ENCODE results near the gene PDHX.

PDHX gene

DNA sequence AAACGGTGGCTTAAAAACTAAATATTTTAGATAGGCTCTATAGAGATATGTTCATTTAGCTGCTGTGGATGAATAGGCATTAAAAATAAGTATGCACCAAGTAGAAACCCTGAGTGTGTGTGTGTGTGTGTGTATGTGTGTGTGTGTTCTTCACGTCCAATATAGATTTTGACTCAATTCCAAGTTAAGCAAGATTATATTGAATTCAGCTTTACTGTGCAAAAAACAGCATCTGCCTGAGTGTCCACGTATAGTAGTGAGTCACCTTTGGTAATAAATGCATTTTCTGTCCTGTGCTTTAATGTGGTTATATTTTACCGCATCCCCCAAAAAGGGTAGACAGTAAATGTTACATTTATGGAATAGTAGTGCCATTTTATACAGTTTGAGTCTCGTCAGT, 71.2 kb downstream of the PDHX start:
- TF ChIP-seq SNAI2 (CRISPR knock-in tag; IDR thresholded peaks at IDR 0.05) = no peak
- TF ChIP-seq ARNTL (CRISPR knock-in tag; IDR thresholded peaks at IDR 0.05; ENCODE audit: borderline replicate concordance, low read depth) = no peak
- TF ChIP-seq ZC3H10 (CRISPR knock-in tag; IDR thresholded peaks at IDR 0.05) = no peak
- TF ChIP-seq ESRRG (CRISPR knock-in tag; IDR thresholded peaks at IDR 0.05) = no peak
- no peak for TF ChIP-seq ZNF565 (CRISPR knock-in tag; conservative IDR thresholded peaks at IDR 0.05; ENCODE audit: low read depth)
- no peak for TF ChIP-seq RARB (CRISPR knock-in tag; IDR thresholded peaks at IDR 0.05)
- TF ChIP-seq, protein P1, sequence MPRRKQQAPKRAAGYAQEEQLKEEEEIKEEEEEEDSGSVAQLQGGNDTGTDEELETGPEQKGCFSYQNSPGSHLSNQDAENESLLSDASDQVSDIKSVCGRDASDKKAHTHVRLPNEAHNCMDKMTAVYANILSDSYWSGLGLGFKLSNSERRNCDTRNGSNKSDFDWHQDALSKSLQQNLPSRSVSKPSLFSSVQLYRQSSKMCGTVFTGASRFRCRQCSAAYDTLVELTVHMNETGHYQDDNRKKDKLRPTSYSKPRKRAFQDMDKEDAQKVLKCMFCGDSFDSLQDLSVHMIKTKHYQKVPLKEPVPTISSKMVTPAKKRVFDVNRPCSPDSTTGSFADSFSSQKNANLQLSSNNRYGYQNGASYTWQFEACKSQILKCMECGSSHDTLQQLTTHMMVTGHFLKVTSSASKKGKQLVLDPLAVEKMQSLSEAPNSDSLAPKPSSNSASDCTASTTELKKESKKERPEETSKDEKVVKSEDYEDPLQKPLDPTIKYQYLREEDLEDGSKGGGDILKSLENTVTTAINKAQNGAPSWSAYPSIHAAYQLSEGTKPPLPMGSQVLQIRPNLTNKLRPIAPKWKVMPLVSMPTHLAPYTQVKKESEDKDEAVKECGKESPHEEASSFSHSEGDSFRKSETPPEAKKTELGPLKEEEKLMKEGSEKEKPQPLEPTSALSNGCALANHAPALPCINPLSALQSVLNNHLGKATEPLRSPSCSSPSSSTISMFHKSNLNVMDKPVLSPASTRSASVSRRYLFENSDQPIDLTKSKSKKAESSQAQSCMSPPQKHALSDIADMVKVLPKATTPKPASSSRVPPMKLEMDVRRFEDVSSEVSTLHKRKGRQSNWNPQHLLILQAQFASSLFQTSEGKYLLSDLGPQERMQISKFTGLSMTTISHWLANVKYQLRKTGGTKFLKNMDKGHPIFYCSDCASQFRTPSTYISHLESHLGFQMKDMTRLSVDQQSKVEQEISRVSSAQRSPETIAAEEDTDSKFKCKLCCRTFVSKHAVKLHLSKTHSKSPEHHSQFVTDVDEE (CRISPR knock-in tag; IDR thresholded peaks at IDR 0.05) = no peak
- TF ChIP-seq, protein P2, sequence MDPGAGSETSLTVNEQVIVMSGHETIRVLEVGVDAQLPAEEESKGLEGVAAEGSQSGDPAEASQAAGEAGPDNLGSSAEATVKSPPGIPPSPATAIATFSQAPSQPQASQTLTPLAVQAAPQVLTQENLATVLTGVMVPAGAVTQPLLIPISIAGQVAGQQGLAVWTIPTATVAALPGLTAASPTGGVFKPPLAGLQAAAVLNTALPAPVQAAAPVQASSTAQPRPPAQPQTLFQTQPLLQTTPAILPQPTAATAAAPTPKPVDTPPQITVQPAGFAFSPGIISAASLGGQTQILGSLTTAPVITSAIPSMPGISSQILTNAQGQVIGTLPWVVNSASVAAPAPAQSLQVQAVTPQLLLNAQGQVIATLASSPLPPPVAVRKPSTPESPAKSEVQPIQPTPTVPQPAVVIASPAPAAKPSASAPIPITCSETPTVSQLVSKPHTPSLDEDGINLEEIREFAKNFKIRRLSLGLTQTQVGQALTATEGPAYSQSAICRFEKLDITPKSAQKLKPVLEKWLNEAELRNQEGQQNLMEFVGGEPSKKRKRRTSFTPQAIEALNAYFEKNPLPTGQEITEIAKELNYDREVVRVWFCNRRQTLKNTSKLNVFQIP (CRISPR knock-in tag; IDR thresholded peaks at IDR 0.05; ENCODE audit: borderline replicate concordance, low read depth) = no peak
- no peak for TF ChIP-seq TOX (CRISPR knock-in tag; IDR thresholded peaks at IDR 0.05; ENCODE audit: borderline replicate concordance)
- TF ChIP-seq PPARA (CRISPR knock-in tag; IDR thresholded peaks at IDR 0.05; ENCODE audit: borderline replicate concordance) = no peak
- no peak for TF ChIP-seq GLIS3 (CRISPR knock-in tag; IDR thresholded peaks at IDR 0.05)
- TF ChIP-seq, protein P3, sequence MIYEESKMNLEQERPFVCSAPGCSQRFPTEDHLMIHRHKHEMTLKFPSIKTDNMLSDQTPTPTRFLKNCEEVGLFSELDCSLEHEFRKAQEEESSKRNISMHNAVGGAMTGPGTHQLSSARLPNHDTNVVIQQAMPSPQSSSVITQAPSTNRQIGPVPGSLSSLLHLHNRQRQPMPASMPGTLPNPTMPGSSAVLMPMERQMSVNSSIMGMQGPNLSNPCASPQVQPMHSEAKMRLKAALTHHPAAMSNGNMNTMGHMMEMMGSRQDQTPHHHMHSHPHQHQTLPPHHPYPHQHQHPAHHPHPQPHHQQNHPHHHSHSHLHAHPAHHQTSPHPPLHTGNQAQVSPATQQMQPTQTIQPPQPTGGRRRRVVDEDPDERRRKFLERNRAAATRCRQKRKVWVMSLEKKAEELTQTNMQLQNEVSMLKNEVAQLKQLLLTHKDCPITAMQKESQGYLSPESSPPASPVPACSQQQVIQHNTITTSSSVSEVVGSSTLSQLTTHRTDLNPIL (CRISPR knock-in tag; IDR thresholded peaks at IDR 0.05; ENCODE audit: low read depth) = no peak
- TF ChIP-seq CSDC2 (CRISPR knock-in tag; IDR thresholded peaks at IDR 0.05) = no peak
- ATAC-seq = peak; percentile 56

DNA sequence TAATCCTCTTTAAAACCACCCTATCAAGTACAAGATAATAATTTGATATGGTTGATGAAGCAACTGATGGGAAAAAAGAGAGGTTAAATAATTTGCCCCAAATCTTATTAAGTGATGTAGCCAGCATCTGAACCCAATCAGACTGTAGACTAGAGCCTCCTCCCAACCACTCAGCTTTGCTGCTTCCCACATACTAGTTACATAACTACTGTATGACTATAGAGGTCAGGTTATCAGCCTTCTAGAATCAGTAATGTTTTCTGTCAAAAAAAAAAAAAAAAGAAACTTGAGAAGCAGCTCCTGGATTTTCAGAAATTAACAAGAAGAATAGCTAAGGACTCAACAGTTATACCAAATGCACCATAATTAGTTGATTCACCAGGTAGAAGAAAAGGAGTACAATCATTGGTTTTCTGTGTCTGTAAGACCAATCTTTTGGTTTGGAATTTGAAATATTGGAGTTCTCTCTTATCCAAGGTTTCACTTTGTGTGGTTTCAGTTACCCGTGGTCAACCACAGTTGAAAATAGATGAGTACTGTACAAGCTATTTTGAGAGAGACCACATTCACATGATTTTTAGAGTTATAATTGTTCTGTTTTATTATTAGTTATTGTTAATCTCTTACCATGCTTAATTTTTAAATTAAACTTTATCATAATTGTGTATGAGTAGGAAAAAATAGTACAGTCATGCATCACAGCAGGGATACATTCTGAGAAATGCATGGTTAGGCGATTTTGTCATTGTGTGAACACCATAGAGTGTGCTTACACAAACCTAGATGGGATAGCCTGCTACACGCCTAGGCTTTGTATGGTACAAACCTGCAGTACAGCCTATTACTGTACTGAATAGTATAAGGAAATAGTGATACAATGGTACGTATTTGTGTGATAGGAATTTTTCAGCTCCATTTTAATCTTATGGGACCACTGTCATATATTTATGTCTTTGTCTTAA, 72.2 kb downstream of the PDHX start:
- TF ChIP-seq ZFP3 (CRISPR knock-in tag; IDR thresholded peaks at IDR 0.05) (no peak), ISL1 (CRISPR knock-in tag; IDR thresholded peaks at IDR 0.05) (no peak), RARB (CRISPR knock-in tag; IDR thresholded peaks at IDR 0.05) (no peak), ZNF8 (CRISPR knock-in tag; IDR thresholded peaks at IDR 0.05) (no peak), CSDC2 (CRISPR knock-in tag; IDR thresholded peaks at IDR 0.05) (no peak)
- TF ChIP-seq, protein P1 (CRISPR knock-in tag; IDR thresholded peaks at IDR 0.05) = no peak
- TF ChIP-seq, protein P4, sequence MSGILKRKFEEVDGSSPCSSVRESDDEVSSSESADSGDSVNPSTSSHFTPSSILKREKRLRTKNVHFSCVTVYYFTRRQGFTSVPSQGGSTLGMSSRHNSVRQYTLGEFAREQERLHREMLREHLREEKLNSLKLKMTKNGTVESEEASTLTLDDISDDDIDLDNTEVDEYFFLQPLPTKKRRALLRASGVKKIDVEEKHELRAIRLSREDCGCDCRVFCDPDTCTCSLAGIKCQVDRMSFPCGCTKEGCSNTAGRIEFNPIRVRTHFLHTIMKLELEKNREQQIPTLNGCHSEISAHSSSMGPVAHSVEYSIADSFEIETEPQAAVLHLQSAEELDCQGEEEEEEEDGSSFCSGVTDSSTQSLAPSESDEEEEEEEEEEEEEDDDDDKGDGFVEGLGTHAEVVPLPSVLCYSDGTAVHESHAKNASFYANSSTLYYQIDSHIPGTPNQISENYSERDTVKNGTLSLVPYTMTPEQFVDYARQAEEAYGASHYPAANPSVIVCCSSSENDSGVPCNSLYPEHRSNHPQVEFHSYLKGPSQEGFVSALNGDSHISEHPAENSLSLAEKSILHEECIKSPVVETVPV (CRISPR knock-in tag; IDR thresholded peaks at IDR 0.05) = no peak
- ATAC-seq = peak; percentile 95

DNA sequence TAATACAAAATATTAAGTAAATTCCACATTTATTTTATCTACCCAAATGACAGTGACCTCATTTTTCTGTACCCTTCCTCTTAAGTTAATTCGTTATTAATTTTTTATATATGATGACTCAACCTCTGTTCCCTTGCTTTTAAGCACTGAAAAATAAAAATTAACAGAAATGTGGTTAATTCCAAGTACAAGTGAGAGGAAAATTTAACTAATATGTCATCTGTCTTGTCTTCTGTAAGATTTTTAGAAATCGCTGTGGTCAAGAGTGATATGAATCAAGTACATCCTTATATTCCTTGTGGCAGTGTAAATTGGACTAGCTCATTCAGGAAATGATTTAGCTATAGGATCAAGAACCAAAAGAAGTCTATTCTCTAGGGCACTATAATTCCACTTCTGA, 74.5 kb downstream of the PDHX start:
- TF ChIP-seq ZFP3 (CRISPR knock-in tag; IDR thresholded peaks at IDR 0.05) (no peak), GLIS3 (CRISPR knock-in tag; IDR thresholded peaks at IDR 0.05) (no peak), ZNF70 (CRISPR knock-in tag; IDR thresholded peaks at IDR 0.05) (no peak), TCF4 (CRISPR knock-in tag; IDR thresholded peaks at IDR 0.05; ENCODE audit: borderline replicate concordance) (no peak), ZFP30 (CRISPR knock-in tag; IDR thresholded peaks at IDR 0.05) (no peak), ZNF8 (CRISPR knock-in tag; IDR thresholded peaks at IDR 0.05) (no peak), CSDC2 (CRISPR knock-in tag; IDR thresholded peaks at IDR 0.05) (no peak), BACH2 (CRISPR knock-in tag; IDR thresholded peaks at IDR 0.05; ENCODE audit: borderline replicate concordance) (no peak), TOX (CRISPR knock-in tag; IDR thresholded peaks at IDR 0.05; ENCODE audit: borderline replicate concordance) (no peak), ZNF565 (CRISPR knock-in tag; conservative IDR thresholded peaks at IDR 0.05; ENCODE audit: low read depth) (no peak)
- TF ChIP-seq, protein P2 (CRISPR knock-in tag; IDR thresholded peaks at IDR 0.05; ENCODE audit: borderline replicate concordance, low read depth) = no peak
- no peak for ATAC-seq
